Activated CD8-positive, alpha-beta memory T cell treated with anti-CD3 and anti-CD28 coated beads for 1 hour (primary cell): Measurements from ENCODE around the gene TMEM14C.
"Not testable (repeated sequence)": the region's sequence is repeated elsewhere in the genome, so short reads cannot be mapped to it uniquely, and the experiment has no call there.

Experiments used
- DNase-seq, 2 donors: peaks; one replicate each; pipeline ENCODE4 v3.0.0-alpha.2; 2020; ENCODE audit warnings: low read depth in 1 of 2; ENCODE audit errors: extremely low read depth in 1 of 2

The TMEM14C gene

GRCh38 chr6:10720960-10721849 is 1.7 kb upstream of the TMEM14C start:
- not testable (repeated sequence) for DNase-seq

- DNase-seq: no peak
Observed at GRCh38 chr6:10721850-10722569, 860 bp upstream of the TMEM14C start.

- no peak for DNase-seq
Observed at GRCh38 chr6:10722570-10722819, 375 bp upstream of the TMEM14C start.

- DNase-seq: no peak
Observed at GRCh38 chr6:10723567-10723881, 654 bp downstream of the TMEM14C start.

GRCh38 chr6:10725044-10725443 is 2.2 kb downstream of the TMEM14C start:
- DNase-seq: no peak

GRCh38 chr6:10725716-10726115 is 2.8 kb downstream of the TMEM14C start:
- DNase-seq: no peak

- no peak for DNase-seq
Observed at GRCh38 chr6:10730254-10730653, 7.4 kb downstream of the TMEM14C start.

GRCh38 chr6:10733151-10733715 is 10.4 kb downstream of the TMEM14C start:
- DNase-seq: no peak

- DNase-seq: no peak
Observed at GRCh38 chr6:10733863-10734262, 11.0 kb downstream of the TMEM14C start.

- DNase-seq: no peak
Observed at GRCh38 chr6:10736731-10737130, 13.9 kb downstream of the TMEM14C start.

GRCh38 chr6:10740061-10740460 is 17.2 kb downstream of the TMEM14C start:
- DNase-seq: no peak

- not testable (repeated sequence) for DNase-seq
Observed at GRCh38 chr6:10741643-10742042, 18.8 kb downstream of the TMEM14C start.

GRCh38 chr6:10742251-10742650 is 19.4 kb downstream of the TMEM14C start:
- DNase-seq: no peak

GRCh38 chr6:10743515-10743914 is 20.6 kb downstream of the TMEM14C start:
- no peak for DNase-seq

GRCh38 chr6:10745116-10745515 is 22.2 kb downstream of the TMEM14C start:
- no peak for DNase-seq

- DNase-seq: no peak
Observed at GRCh38 chr6:10746915-10747250, 24.0 kb downstream of the TMEM14C start.

GRCh38 chr6:10747251-10747972 is 24.5 kb downstream of the TMEM14C start, which contains the start of gene TMEM14B:
Gene TMEM14B, plus strand, starts transcription at chr6:10747805. Its CDS starts 1,441 bp downstream, at chr6:10749246.
- DNase-seq: peak; percentile 98 to 100

- DNase-seq: no peak
Observed at GRCh38 chr6:10749734-10750133, 26.9 kb downstream of the TMEM14C start.

GRCh38 chr6:10750568-10750967 is 27.7 kb downstream of the TMEM14C start:
- not testable (repeated sequence) for DNase-seq

GRCh38 chr6:10751757-10752156 is 28.9 kb downstream of the TMEM14C start:
- DNase-seq: not testable (repeated sequence)

- DNase-seq: no peak
Observed at GRCh38 chr6:10756085-10756484, 33.2 kb downstream of the TMEM14C start.
